ENCODE results near the gene GSTM1. TPM values are rescaled to one million over a fixed set of nuclear protein-coding genes. Genes with fewer than 3 reads are reported as not detected.
"Not testable (repeated sequence)": the region's sequence is repeated elsewhere in the genome, so short reads cannot be mapped to it uniquely, and the experiment has no call there.

The GSTM1 gene
- total RNA-seq, 1 donor from 2014 or later, result not detected

- peak overlapping the region; percentile 99 for H3K4me2 ChIP-seq (ENCODE audit: low read length)
- not testable (repeated sequence) for H3K27ac Mint-ChIP-seq (ENCODE audit: unreplicated experiment); DNase-seq (ENCODE audit: low read depth); H3K27me3 ChIP-seq (ENCODE audit: insufficient read depth, low read length); H3K4me1 Mint-ChIP-seq (ENCODE audit: low read depth, unreplicated experiment); H4K20me1 ChIP-seq (ENCODE audit: insufficient read depth, low read length); H3K27me3 Mint-ChIP-seq (ENCODE audit: low read depth, unreplicated experiment); H3K4me3 Mint-ChIP-seq (ENCODE audit: unreplicated experiment); H3K9me3 ChIP-seq (ENCODE audit: insufficient read depth, low read depth, low read length); FAIRE-seq; H3K79me2 ChIP-seq (ENCODE audit: insufficient read depth, low read length); H3K9me3 Mint-ChIP-seq (ENCODE audit: unreplicated experiment); H3K36me3 ChIP-seq (ENCODE audit: insufficient read depth, low read length); H3K4me1 ChIP-seq (ENCODE audit: insufficient read depth, low read length); H3K36me3 Mint-ChIP-seq (ENCODE audit: low read depth, unreplicated experiment)
- peak overlapping the region; percentile 50 for H3K27ac ChIP-seq (ENCODE audit: low read depth, low read length)
- peak overlapping the region; percentile 100 for H2AFZ ChIP-seq (ENCODE audit: low read depth, low read length)
- peak overlapping the region; percentile 74 for H3K4me3 ChIP-seq (ENCODE audit: insufficient read depth, low read depth, low read length)
- H3K9ac ChIP-seq (ENCODE audit: low read length), result peak overlapping the region; percentile 90
These were observed 508 bp upstream of the GSTM1 start for GRCh38 chr1:109687109-109687508.

- Histone ChIP-seq H3K36me3 (ENCODE audit: insufficient read depth, low read length) (no peaks in the 10 kb centered on the region), H3K79me2 (ENCODE audit: insufficient read depth, low read length) (no peaks in the 10 kb centered on the region), H3K4me2 (ENCODE audit: low read length) (no peak overlapping the region), H4K20me1 (ENCODE audit: insufficient read depth, low read length) (no peaks in the 10 kb centered on the region), H3K9ac (ENCODE audit: low read length) (no peak overlapping the region), H3K9me3 (ENCODE audit: insufficient read depth, low read depth, low read length) (no peaks in the 10 kb centered on the region), H3K4me3 (ENCODE audit: insufficient read depth, low read depth, low read length) (no peak overlapping the region), H3K27ac (ENCODE audit: low read depth, low read length) (no peak overlapping the region), H2AFZ (ENCODE audit: low read depth, low read length) (no peak overlapping the region), H3K27me3 (ENCODE audit: insufficient read depth, low read length) (no peaks in the 10 kb centered on the region), H3K4me1 (ENCODE audit: insufficient read depth, low read length) (peaks cover 10% of the 10 kb centered on the region)
- TF ChIP-seq CTCF (IDR thresholded peaks at IDR 0.05; ENCODE audit: insufficient read depth, low read depth, low read length) (no peak), EZH2 (IDR thresholded peaks at IDR 0.05; ENCODE audit: insufficient read depth, low read length) (no peak)
- Mint-ChIP-seq H3K4me1 (ENCODE audit: low read depth, unreplicated experiment) (no peaks in the 10 kb centered on the region), H3K27ac (ENCODE audit: unreplicated experiment) (no peak overlapping the region), H3K4me3 (ENCODE audit: unreplicated experiment) (no peak overlapping the region), H3K27me3 (ENCODE audit: low read depth, unreplicated experiment) (no peaks in the 10 kb centered on the region), H3K36me3 (ENCODE audit: low read depth, unreplicated experiment) (no peaks in the 10 kb centered on the region), H3K9me3 (ENCODE audit: unreplicated experiment) (no peaks in the 10 kb centered on the region)
- FAIRE-seq, result no peak
- no peak for DNase-seq (ENCODE audit: low read depth)
These were observed 2.3 kb downstream of the GSTM1 start for GRCh38 chr1:109689844-109690405.

GRCh38 chr1:109691759-109692158 lies 4.1 kb downstream of the GSTM1 start:
- Mint-ChIP-seq H3K4me3 (ENCODE audit: unreplicated experiment) (no peak overlapping the region), H3K9me3 (ENCODE audit: unreplicated experiment) (no peaks in the 10 kb centered on the region), H3K4me1 (ENCODE audit: low read depth, unreplicated experiment) (no peaks in the 10 kb centered on the region), H3K36me3 (ENCODE audit: low read depth, unreplicated experiment) (no peaks in the 10 kb centered on the region), H3K27me3 (ENCODE audit: low read depth, unreplicated experiment) (no peaks in the 10 kb centered on the region), H3K27ac (ENCODE audit: unreplicated experiment) (no peak overlapping the region)
- peaks cover 10% of the 10 kb centered on the region for H3K4me1 ChIP-seq (ENCODE audit: insufficient read depth, low read length)
- no peak overlapping the region for H3K9ac ChIP-seq (ENCODE audit: low read length)
- H4K20me1 ChIP-seq (ENCODE audit: insufficient read depth, low read length), result no peaks in the 10 kb centered on the region
- DNase-seq (ENCODE audit: low read depth) (no peak), FAIRE-seq (no peak)
- H3K9me3 ChIP-seq (ENCODE audit: insufficient read depth, low read depth, low read length), result no peaks in the 10 kb centered on the region
- no peak overlapping the region for H3K27ac ChIP-seq (ENCODE audit: low read depth, low read length)
- H3K27me3 ChIP-seq (ENCODE audit: insufficient read depth, low read length), result no peaks in the 10 kb centered on the region
- no peak overlapping the region for H3K4me3 ChIP-seq (ENCODE audit: insufficient read depth, low read depth, low read length)
- no peaks in the 10 kb centered on the region for H3K79me2 ChIP-seq (ENCODE audit: insufficient read depth, low read length)
- H2AFZ ChIP-seq (ENCODE audit: low read depth, low read length), result no peak overlapping the region
- no peak overlapping the region for H3K4me2 ChIP-seq (ENCODE audit: low read length)
- TF ChIP-seq EZH2 (IDR thresholded peaks at IDR 0.05; ENCODE audit: insufficient read depth, low read length), result no peak
- no peak for TF ChIP-seq CTCF (IDR thresholded peaks at IDR 0.05; ENCODE audit: insufficient read depth, low read depth, low read length)
- H3K36me3 ChIP-seq (ENCODE audit: insufficient read depth, low read length), result no peaks in the 10 kb centered on the region

- not testable (repeated sequence) for H3K4me3 Mint-ChIP-seq (ENCODE audit: unreplicated experiment); H3K36me3 Mint-ChIP-seq (ENCODE audit: low read depth, unreplicated experiment); DNase-seq (ENCODE audit: low read depth); H3K79me2 ChIP-seq (ENCODE audit: insufficient read depth, low read length); H3K27ac ChIP-seq (ENCODE audit: low read depth, low read length); H2AFZ ChIP-seq (ENCODE audit: low read depth, low read length); FAIRE-seq; H3K36me3 ChIP-seq (ENCODE audit: insufficient read depth, low read length); H3K4me2 ChIP-seq (ENCODE audit: low read length); H3K9me3 ChIP-seq (ENCODE audit: insufficient read depth, low read depth, low read length); H3K9me3 Mint-ChIP-seq (ENCODE audit: unreplicated experiment); H3K27me3 Mint-ChIP-seq (ENCODE audit: low read depth, unreplicated experiment); H4K20me1 ChIP-seq (ENCODE audit: insufficient read depth, low read length); H3K4me3 ChIP-seq (ENCODE audit: insufficient read depth, low read depth, low read length); H3K4me1 Mint-ChIP-seq (ENCODE audit: low read depth, unreplicated experiment); H3K27me3 ChIP-seq (ENCODE audit: insufficient read depth, low read length); H3K4me1 ChIP-seq (ENCODE audit: insufficient read depth, low read length); H3K9ac ChIP-seq (ENCODE audit: low read length); H3K27ac Mint-ChIP-seq (ENCODE audit: unreplicated experiment)
These were observed 6.8 kb downstream of the GSTM1 start for GRCh38 chr1:109694400-109694799.

GRCh38 chr1:109695138-109695537 lies 7.5 kb downstream of the GSTM1 start:
- not testable (repeated sequence) for H3K79me2 ChIP-seq (ENCODE audit: insufficient read depth, low read length); H3K9me3 ChIP-seq (ENCODE audit: insufficient read depth, low read depth, low read length); DNase-seq (ENCODE audit: low read depth); H3K4me1 Mint-ChIP-seq (ENCODE audit: low read depth, unreplicated experiment); H3K9me3 Mint-ChIP-seq (ENCODE audit: unreplicated experiment); H3K4me3 ChIP-seq (ENCODE audit: insufficient read depth, low read depth, low read length); H2AFZ ChIP-seq (ENCODE audit: low read depth, low read length); H3K4me2 ChIP-seq (ENCODE audit: low read length); H3K4me1 ChIP-seq (ENCODE audit: insufficient read depth, low read length); H3K27ac ChIP-seq (ENCODE audit: low read depth, low read length); H3K27me3 ChIP-seq (ENCODE audit: insufficient read depth, low read length); H3K9ac ChIP-seq (ENCODE audit: low read length); FAIRE-seq; H3K27ac Mint-ChIP-seq (ENCODE audit: unreplicated experiment); H3K36me3 ChIP-seq (ENCODE audit: insufficient read depth, low read length); H3K27me3 Mint-ChIP-seq (ENCODE audit: low read depth, unreplicated experiment); H4K20me1 ChIP-seq (ENCODE audit: insufficient read depth, low read length); H3K4me3 Mint-ChIP-seq (ENCODE audit: unreplicated experiment); H3K36me3 Mint-ChIP-seq (ENCODE audit: low read depth, unreplicated experiment)

All from astrocyte (in vitro differentiated cells and primary cell).